OCI-LY3 (cell line): ENCODE results near the gene OR51B2.

Source experiments
- EZH2phosphoT487 ChIP-seq: fragments of 200-600 bp; shearing (Covaris generic); IDR thresholded peaks from 2 replicates; pipeline ENCODE4 v1.6.1; 2018; ENCODE audit warnings: antibody characterized with exemption, mixed run types, low read depth
- TF ChIP-seq, protein P1 (sequence below): fragments of 200-600, 300-600 bp; sonication (generic); IDR thresholded peaks from 2 replicates; pipeline ENCODE4 v1.5.1; 2014; ENCODE audit warnings: antibody characterized with exemption, low read length, low read depth

DNA sequence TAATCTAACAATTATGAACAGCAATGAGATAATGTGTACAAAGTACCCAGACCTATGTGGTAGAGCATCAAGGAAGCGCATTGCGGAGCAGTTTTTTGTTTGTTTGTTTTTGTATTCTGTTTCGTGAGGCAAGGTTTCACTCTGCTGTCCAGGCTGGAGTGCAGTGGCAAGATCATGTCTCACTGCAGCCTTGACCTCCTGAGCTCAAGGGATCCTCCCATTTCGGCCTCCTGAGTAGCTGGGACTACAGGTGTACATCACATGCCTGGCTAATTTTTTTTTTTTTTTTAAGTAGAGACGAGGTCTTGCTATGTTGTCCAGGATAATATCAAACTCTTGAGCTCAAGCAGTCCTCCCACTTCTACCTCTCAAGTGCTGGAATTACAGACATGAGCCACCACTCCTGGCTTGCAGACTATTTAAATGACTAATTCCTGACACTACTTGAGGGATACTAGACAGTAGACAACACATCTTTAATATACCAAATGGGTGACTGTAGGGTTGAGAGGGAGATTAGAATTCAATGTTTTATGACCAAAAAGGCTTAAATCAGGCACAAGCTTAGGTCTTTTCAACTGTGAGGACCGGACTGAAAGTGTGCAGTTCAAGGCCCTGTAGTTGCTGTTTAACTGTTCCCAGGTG, 35.1 kb downstream of the OR51B2 start:
- TF ChIP-seq, protein P1, sequence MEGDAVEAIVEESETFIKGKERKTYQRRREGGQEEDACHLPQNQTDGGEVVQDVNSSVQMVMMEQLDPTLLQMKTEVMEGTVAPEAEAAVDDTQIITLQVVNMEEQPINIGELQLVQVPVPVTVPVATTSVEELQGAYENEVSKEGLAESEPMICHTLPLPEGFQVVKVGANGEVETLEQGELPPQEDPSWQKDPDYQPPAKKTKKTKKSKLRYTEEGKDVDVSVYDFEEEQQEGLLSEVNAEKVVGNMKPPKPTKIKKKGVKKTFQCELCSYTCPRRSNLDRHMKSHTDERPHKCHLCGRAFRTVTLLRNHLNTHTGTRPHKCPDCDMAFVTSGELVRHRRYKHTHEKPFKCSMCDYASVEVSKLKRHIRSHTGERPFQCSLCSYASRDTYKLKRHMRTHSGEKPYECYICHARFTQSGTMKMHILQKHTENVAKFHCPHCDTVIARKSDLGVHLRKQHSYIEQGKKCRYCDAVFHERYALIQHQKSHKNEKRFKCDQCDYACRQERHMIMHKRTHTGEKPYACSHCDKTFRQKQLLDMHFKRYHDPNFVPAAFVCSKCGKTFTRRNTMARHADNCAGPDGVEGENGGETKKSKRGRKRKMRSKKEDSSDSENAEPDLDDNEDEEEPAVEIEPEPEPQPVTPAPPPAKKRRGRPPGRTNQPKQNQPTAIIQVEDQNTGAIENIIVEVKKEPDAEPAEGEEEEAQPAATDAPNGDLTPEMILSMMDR = no peak
- TF ChIP-seq EZH2phosphoT487 = no peak
